ENCODE measurements around the gene ABHD17A. TPM values are rescaled to one million over a fixed set of nuclear protein-coding genes. Genes with fewer than 3 reads are reported as not detected.

Gene ABHD17A
- total and polyA plus RNA-seq, 2 donors: 90.4 to 97.4 TPM

DNA sequence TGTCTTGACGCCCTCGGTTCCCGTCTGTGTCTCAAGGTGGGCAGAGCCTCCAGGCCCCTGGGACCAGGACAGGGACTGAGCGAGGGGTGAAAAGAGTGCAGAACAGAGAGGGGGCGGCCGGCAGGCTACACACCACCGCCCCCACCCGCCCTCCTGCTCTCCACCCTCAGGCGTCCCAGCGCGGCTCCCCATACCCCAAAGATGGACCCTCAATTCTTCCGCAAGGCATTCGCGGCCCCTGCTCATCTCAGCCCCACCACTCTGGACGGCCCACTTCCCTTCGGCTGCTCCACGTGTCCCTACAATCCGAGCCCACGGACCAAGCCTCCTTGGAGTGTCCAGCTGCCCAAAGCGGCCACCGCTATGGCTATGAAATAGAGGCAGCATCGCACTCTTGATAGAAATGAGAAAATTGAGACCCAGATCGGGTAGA is 23.7 kb downstream of the ABHD17A start:
- peak overlapping the region in 1 of 2 donors; percentile 53 for H3K4me3 ChIP-seq (ENCODE audit: low read length in 2 of 2)
- H3K27me3 ChIP-seq (ENCODE audit: control insufficient read depth in 2 of 2, insufficient read depth in 1 of 2, low read length in 1 of 2): peaks cover 0 to 20% of the 10 kb centered on the region in 2 donors
- no peaks in the 10 kb centered on the region for H3K36me3 ChIP-seq (ENCODE audit: control insufficient read depth in 2 of 2, insufficient read depth in 2 of 2, low read length in 1 of 2)
- peaks cover 0 to 3% of the 10 kb centered on the region in 2 donors for H3K9me3 ChIP-seq (ENCODE audit: control insufficient read depth in 2 of 2, insufficient read depth in 1 of 2, low read length in 1 of 2)
- H3K27ac ChIP-seq (ENCODE audit: low read depth in 1 of 2, low read length in 1 of 2): peak overlapping the region in 1 of 2 donors; percentile 17
- 68% methylated on average over 23 of the region's 23 CpGs for WGBS
- H3K4me1 ChIP-seq (ENCODE audit: control insufficient read depth in 2 of 2, insufficient read depth in 2 of 2, low read length in 2 of 2): peaks cover 39 to 70% of the 10 kb centered on the region in 2 donors
- no peak for DNase-seq (ENCODE audit: low read depth in 6 of 9, low spot score in 9 of 9)

DNA sequence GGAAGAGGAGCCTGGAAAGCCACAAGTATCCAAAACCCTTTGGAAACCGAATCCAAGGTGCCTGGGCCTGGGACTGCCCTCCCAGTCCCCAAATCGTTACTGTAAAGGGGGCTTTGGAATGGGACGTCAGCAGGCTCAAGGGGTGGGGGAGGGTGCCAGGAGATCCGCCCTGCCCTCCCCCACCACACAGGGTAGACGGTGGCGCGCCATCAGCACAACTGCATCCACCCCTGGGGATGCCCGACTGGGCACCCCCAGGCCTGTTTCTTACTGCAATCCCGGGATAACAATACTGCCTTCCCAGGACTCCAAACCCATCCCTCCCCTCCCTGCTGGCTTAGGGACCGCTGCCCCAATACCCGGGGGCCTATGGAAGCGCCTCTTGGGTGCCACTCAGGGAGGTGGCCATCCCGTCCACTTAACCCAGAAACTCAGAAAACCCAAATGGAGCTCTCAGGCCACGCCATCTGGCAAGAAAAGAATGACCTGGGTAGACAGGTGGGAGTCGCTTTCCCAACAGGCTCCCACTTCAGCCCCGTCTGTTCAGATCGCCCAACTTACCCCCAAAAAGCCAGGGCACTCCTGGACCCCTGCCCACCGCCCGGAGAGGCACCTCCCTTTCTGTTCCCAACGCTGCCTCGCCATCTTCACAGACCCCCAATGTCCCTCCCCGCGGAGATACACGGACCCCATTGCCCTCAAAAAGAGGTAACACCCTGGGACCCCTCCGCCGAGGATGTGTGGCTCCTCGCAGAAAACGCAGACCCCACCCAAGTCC is 24.3 kb downstream of the ABHD17A start:
- Histone ChIP-seq H3K9me3 (ENCODE audit: control insufficient read depth in 2 of 2, insufficient read depth in 1 of 2, low read length in 1 of 2) (peaks cover 0 to 7% of the 10 kb centered on the region in 2 donors), H3K4me1 (ENCODE audit: control insufficient read depth in 2 of 2, insufficient read depth in 2 of 2, low read length in 2 of 2) (peaks cover 42 to 76% of the 10 kb centered on the region in 2 donors), H3K27ac (ENCODE audit: low read depth in 1 of 2, low read length in 1 of 2) (no peak overlapping the region), H3K4me3 (ENCODE audit: low read length in 2 of 2) (peak overlapping the region in 1 of 2 donors; percentile 53), H3K36me3 (ENCODE audit: control insufficient read depth in 2 of 2, insufficient read depth in 2 of 2, low read length in 1 of 2) (no peaks in the 10 kb centered on the region), H3K27me3 (ENCODE audit: control insufficient read depth in 2 of 2, insufficient read depth in 1 of 2, low read length in 1 of 2) (peaks cover 0 to 20% of the 10 kb centered on the region in 2 donors)
- WGBS: 89% methylated on average over 28 of the region's 28 CpGs
- no peak for DNase-seq (ENCODE audit: low read depth in 6 of 9, low spot score in 9 of 9)

DNA sequence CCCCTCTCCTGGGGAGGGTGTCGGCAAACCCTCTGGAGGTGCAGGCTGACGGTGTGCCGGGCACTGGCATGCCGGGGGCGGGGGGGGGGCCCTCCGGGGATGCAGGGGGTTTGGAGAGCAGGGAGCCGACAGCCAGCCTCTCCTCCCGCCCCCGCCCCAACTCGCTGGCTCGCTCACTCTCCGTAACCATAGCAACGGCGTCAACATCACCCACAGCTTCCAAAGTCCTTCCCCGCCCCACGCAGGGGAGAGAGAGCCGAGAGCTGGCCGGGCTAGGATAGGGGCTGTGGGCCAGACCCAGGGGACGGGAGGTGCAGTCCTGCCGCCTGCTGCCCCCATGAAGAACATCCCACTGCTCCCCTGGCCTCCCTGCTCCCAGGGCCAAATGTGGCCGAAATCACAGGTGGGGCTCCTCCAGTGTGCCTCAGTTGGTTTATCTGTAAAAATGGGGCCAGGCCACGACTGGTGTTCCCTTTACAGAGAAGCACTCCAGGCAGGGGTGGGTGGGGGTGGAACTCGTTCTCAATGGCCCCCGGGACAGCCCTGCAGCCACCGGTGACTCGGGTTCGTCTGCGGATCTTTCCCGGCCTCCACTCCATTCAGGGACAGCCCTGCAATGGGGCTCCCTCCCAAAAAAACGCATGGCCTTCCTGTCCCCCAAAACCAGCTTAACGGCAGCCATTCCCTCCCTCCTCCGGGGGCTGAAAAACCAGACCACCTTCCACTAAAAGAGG is 25.1 kb downstream of the ABHD17A start:
- Histone ChIP-seq H3K4me3 (ENCODE audit: low read length in 2 of 2) (no peak overlapping the region), H3K9me3 (ENCODE audit: control insufficient read depth in 2 of 2, insufficient read depth in 1 of 2, low read length in 1 of 2) (peaks cover 0 to 7% of the 10 kb centered on the region in 2 donors), H3K36me3 (ENCODE audit: control insufficient read depth in 2 of 2, insufficient read depth in 2 of 2, low read length in 1 of 2) (no peaks in the 10 kb centered on the region), H3K27me3 (ENCODE audit: control insufficient read depth in 2 of 2, insufficient read depth in 1 of 2, low read length in 1 of 2) (peaks cover 0 to 20% of the 10 kb centered on the region in 2 donors), H3K27ac (ENCODE audit: low read depth in 1 of 2, low read length in 1 of 2) (no peak overlapping the region), H3K4me1 (ENCODE audit: control insufficient read depth in 2 of 2, insufficient read depth in 2 of 2, low read length in 2 of 2) (peaks cover 49 to 82% of the 10 kb centered on the region in 2 donors)
- 75% methylated on average over 32 of the region's 32 CpGs for WGBS
- DNase-seq (ENCODE audit: low read depth in 6 of 9, low spot score in 9 of 9): peak in 1 of 9 donors; percentile 78

DNA sequence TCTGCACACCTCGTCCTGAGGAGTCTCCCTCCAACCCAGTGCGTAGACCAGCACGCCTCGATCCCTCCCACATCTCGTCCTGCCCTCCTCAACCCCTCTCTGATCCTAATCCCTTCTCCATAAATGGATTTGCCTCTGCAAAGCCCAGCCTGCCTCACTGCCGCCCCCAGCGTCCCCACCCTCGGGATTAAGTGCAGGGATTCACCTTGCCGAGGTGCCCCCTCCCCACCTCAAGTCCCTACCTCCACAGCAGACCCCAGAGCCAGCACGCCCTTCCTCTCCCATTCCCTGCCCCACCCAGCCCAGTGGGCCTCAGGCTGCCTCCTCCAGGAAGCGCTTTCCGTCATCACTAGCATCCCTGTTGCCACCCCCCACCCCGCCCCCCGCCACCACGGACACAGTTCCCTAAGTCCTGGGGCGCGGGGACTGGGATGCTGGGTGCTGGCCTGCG is 25.9 kb downstream of the ABHD17A start:
- H3K27ac ChIP-seq (ENCODE audit: low read depth in 1 of 2, low read length in 1 of 2): peak overlapping the region in 1 of 2 donors; percentile 43
- H3K9me3 ChIP-seq (ENCODE audit: control insufficient read depth in 2 of 2, insufficient read depth in 1 of 2, low read length in 1 of 2): peaks cover 0 to 7% of the 10 kb centered on the region in 2 donors
- H3K27me3 ChIP-seq (ENCODE audit: control insufficient read depth in 2 of 2, insufficient read depth in 1 of 2, low read length in 1 of 2): peaks cover 0 to 20% of the 10 kb centered on the region in 2 donors
- no peak for DNase-seq (ENCODE audit: low read depth in 6 of 9, low spot score in 9 of 9)
- no peak overlapping the region for H3K4me3 ChIP-seq (ENCODE audit: low read length in 2 of 2)
- H3K36me3 ChIP-seq (ENCODE audit: control insufficient read depth in 2 of 2, insufficient read depth in 2 of 2, low read length in 1 of 2): no peaks in the 10 kb centered on the region
- H3K4me1 ChIP-seq (ENCODE audit: control insufficient read depth in 2 of 2, insufficient read depth in 2 of 2, low read length in 2 of 2): peaks cover 53 to 84% of the 10 kb centered on the region in 2 donors
- WGBS: 87% methylated on average over 18 of the region's 18 CpGs

DNA sequence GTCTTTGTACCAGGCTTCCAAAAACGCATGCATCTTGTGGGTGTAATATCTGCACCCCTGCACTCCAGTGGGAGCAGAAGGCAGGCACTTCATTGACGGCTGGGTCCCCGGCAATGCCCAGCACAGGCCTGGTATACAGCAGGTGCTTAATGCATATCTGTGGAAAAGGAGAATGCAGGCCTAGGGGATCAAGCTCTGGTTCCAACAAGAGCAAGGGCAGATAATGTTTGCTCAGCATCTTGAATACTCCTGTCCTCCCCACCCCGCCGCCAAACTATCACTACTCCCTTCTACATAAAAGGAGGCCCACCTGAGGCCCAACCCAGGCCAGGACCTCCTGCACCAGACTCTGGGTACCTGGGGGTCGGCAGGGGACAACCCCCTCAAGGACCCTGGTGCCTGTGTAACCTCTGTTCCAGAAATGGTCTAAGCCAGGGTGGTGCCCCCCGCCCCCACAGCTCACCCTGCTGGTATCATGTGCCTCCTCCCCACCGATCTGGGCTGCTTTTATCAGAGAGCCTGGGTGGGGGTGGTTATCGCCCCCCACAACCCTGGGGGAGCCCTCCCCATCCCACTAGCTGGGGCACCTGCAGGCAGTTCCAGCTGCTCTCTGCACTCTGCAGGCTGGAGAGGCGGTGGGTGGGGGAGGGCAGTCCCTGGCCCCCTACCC is 26.7 kb downstream of the ABHD17A start:
- DNase-seq (ENCODE audit: low read depth in 6 of 9, low spot score in 9 of 9): peak in 1 of 9 donors; percentile 63
- peaks cover 0 to 20% of the 10 kb centered on the region in 2 donors for H3K27me3 ChIP-seq (ENCODE audit: control insufficient read depth in 2 of 2, insufficient read depth in 1 of 2, low read length in 1 of 2)
- 50% methylated on average over 10 of the region's 10 CpGs for WGBS
- H3K9me3 ChIP-seq (ENCODE audit: control insufficient read depth in 2 of 2, insufficient read depth in 1 of 2, low read length in 1 of 2): peaks cover 0 to 7% of the 10 kb centered on the region in 2 donors
- no peaks in the 10 kb centered on the region for H3K36me3 ChIP-seq (ENCODE audit: control insufficient read depth in 2 of 2, insufficient read depth in 2 of 2, low read length in 1 of 2)
- H3K27ac ChIP-seq (ENCODE audit: low read depth in 1 of 2, low read length in 1 of 2): peak overlapping the region in 1 of 2 donors; percentile 87
- no peak overlapping the region for H3K4me3 ChIP-seq (ENCODE audit: low read length in 2 of 2)
- peaks cover 59 to 89% of the 10 kb centered on the region in 2 donors for H3K4me1 ChIP-seq (ENCODE audit: control insufficient read depth in 2 of 2, insufficient read depth in 2 of 2, low read length in 2 of 2)

DNA sequence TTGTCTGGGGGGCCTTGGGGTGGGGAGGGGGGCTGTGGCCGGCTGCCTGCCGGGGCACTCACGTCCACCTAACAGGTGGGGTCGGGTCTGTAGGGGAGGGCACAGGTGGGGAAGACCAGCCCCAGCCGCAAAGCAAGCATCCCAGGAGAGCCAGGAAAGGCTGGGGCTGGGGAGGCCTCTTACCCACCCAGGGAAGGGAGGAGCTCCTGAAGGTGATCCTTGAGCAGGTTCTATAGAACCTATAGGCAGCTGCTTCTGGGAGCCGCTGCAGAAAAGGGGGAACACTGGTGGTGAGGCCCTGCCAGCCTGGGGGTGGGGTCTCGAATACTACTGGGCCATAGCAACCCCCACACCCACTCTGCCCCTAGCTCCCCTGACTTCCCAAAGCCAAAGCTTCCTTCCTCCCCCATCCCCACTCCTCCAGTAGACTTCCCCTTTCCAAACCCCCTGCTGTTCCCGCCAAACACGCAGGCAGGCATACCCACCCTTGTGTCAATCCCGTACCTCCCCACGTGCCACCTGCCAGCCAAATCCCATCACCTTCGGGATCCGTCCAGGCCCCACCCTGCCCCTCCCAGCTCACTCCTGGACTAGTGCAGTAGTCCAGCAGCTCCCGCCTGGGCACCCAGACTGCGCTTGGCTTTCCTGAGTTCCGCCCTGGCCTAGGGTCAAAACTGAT is 27.5 kb downstream of the ABHD17A start:
- Histone ChIP-seq H3K4me1 (ENCODE audit: control insufficient read depth in 2 of 2, insufficient read depth in 2 of 2, low read length in 2 of 2) (peaks cover 64 to 97% of the 10 kb centered on the region in 2 donors), H3K27me3 (ENCODE audit: control insufficient read depth in 2 of 2, insufficient read depth in 1 of 2, low read length in 1 of 2) (peaks cover 0 to 20% of the 10 kb centered on the region in 2 donors), H3K36me3 (ENCODE audit: control insufficient read depth in 2 of 2, insufficient read depth in 2 of 2, low read length in 1 of 2) (no peaks in the 10 kb centered on the region), H3K9me3 (ENCODE audit: control insufficient read depth in 2 of 2, insufficient read depth in 1 of 2, low read length in 1 of 2) (peaks cover 0 to 7% of the 10 kb centered on the region in 2 donors), H3K27ac (ENCODE audit: low read depth in 1 of 2, low read length in 1 of 2) (peak overlapping the region; percentile 74 to 87), H3K4me3 (ENCODE audit: low read length in 2 of 2) (peak overlapping the region; percentile 24 to 53)
- WGBS: 60% methylated on average over 16 of the region's 16 CpGs
- DNase-seq (ENCODE audit: low read depth in 6 of 9, low spot score in 9 of 9): no peak

DNA sequence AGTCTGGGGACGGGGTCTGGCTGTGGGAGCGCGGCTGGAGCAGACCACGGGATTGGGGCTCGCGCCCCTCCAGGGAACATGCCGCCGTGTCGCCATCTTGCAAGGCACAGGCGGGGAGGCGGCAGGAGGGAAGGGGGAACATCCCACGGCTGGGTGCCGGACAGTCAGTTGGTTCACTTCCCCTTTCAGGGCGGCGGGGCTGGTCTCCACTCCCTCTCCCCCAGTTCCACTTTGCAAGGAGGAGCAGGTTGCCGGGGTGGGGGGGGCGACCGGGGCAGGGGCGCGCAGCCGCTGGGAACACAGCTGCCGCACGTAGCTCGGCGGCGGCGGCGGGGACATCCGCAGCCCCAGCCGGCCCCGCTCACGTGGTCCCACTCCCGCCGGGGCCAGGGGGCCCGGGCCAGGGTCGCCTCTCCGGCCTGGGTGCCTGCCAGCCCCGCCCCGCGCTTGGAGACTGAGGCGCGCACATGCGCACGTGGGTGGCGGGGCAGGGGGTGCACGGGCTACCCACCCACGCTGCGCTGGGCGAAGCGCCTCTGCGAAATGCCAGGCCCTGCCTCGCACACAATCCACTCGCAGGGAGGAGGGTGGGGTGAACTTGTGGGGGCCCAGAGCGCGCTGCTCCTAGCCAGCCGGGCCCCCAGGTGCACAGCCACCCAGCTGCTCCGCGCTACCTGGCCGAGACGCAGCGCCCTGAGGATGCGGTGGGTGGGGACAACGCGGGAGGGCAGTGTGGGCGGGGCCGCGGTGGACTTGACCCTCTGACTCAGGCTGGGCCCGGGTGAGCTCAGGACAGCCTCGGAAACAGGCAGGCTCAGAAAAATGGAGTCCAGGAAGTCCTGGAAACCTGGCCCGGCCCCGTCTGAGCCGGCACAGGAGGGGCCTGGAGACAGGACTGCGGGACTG is 28.3 kb downstream of the ABHD17A start:
- Histone ChIP-seq H3K36me3 (ENCODE audit: control insufficient read depth in 2 of 2, insufficient read depth in 2 of 2, low read length in 1 of 2) (no peaks in the 10 kb centered on the region), H3K4me3 (ENCODE audit: low read length in 2 of 2) (peak overlapping the region; percentile 53 to 57), H3K27me3 (ENCODE audit: control insufficient read depth in 2 of 2, insufficient read depth in 1 of 2, low read length in 1 of 2) (peaks cover 0 to 13% of the 10 kb centered on the region in 2 donors), H3K9me3 (ENCODE audit: control insufficient read depth in 2 of 2, insufficient read depth in 1 of 2, low read length in 1 of 2) (peaks cover 0 to 3% of the 10 kb centered on the region in 2 donors), H3K27ac (ENCODE audit: low read depth in 1 of 2, low read length in 1 of 2) (peak overlapping the region; percentile 74 to 95), H3K4me1 (ENCODE audit: control insufficient read depth in 2 of 2, insufficient read depth in 2 of 2, low read length in 2 of 2) (peaks cover 65 to 98% of the 10 kb centered on the region in 2 donors)
- 2% methylated on average over 73 of the region's 73 CpGs for WGBS
- peak in 1 of 9 donors; percentile 82 for DNase-seq (ENCODE audit: low read depth in 6 of 9, low spot score in 9 of 9)

DNA sequence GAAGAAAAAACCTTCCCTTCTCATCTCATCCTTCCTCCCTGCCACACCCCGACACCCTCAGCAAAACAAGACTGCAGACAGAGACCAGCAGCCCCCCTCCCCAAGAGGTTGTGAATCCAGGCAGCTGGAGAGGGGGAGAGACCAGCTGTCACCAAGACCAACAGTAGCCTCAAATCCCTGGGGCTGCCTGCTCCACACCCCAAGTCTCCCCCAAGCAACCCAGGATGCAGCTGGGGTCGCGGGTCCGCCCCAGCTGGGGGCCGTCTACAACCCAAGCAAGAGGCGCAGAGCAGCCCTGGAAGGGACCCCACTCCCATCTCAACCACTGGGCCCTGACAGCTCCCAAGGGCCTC is 29.0 kb downstream of the ABHD17A start:
- DNase-seq (ENCODE audit: low read depth in 6 of 9, low spot score in 9 of 9): peak in 1 of 9 donors; percentile 75
- Histone ChIP-seq H3K9me3 (ENCODE audit: control insufficient read depth in 2 of 2, insufficient read depth in 1 of 2, low read length in 1 of 2) (peaks cover 0 to 3% of the 10 kb centered on the region in 2 donors), H3K36me3 (ENCODE audit: control insufficient read depth in 2 of 2, insufficient read depth in 2 of 2, low read length in 1 of 2) (no peaks in the 10 kb centered on the region), H3K4me3 (ENCODE audit: low read length in 2 of 2) (peak overlapping the region; percentile 53 to 57), H3K4me1 (ENCODE audit: control insufficient read depth in 2 of 2, insufficient read depth in 2 of 2, low read length in 2 of 2) (peaks cover 65 to 97% of the 10 kb centered on the region in 2 donors), H3K27ac (ENCODE audit: low read depth in 1 of 2, low read length in 1 of 2) (peak overlapping the region; percentile 74 to 95), H3K27me3 (ENCODE audit: control insufficient read depth in 2 of 2, insufficient read depth in 1 of 2, low read length in 1 of 2) (peaks cover 0 to 7% of the 10 kb centered on the region in 2 donors)
- 4% methylated on average over 6 of the region's 6 CpGs for WGBS
